Measurements from ENCODE around the gene C1orf56. TPM values are rescaled to one million over a fixed set of nuclear protein-coding genes. Genes with fewer than 3 reads are reported as not detected.

The C1orf56 gene
- total and polyA plus RNA-seq, 10 of the 15 experiments (the other 5 are each of a cell fraction or from before 2014, with no cell fraction given) = 0.22 to 15.5 (median 1.5) TPM

DNA sequence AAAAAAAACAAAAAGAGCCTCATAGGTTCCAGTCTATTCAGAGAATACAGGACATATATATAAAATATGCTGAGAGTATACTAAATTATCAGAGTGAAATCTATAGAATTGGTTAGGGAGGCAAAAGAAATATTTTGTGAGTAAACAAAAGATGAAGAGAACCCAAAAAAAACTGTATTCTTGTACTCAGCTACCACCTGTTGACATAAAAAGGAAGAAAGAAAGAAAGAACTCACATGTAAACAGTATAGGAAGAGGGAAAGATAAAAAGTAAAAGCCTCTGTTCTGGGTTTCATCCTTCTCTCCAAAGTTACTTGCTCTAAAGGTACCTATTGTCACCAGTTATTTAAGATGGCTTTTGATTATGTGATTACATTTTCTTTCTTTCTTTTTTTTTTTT is 21.1 kb upstream of the C1orf56 start:
- Histone ChIP-seq H3K4me1 (ENCODE audit: control insufficient read depth, insufficient read depth, low read length) (no peaks in the 10 kb centered on the region), H2AFZ (ENCODE audit: control insufficient read depth, low read depth, low read length) (no peak overlapping the region), H3K79me2 (ENCODE audit: control insufficient read depth, insufficient read depth, low read length) (no peaks in the 10 kb centered on the region), H3K27ac (ENCODE audit: control insufficient read depth, insufficient read depth) (no peak overlapping the region), H3K9me3 (replicated peaks; ENCODE audit: control insufficient read depth, insufficient read depth, low read length) (no peaks in the 10 kb centered on the region), H3K27me3 (replicated peaks in 1 of 2; ENCODE audit: control insufficient read depth in 2 of 2, insufficient read depth in 2 of 2, low read length in 1 of 2) (no peaks in the 10 kb centered on the region), H3K4me3 (no peak overlapping the region), H3K9ac (ENCODE audit: control insufficient read depth, insufficient read depth, low read length) (no peak overlapping the region), H3K36me3 (ENCODE audit: control insufficient read depth in 2 of 2, insufficient read depth in 2 of 2, low read length in 1 of 2) (peaks cover 5 to 6% of the 10 kb centered on the region in 2 experiments; a peak in 3 of 4 replicates), H3K4me2 (ENCODE audit: control insufficient read depth, insufficient read depth) (no peak overlapping the region), H4K20me1 (ENCODE audit: control insufficient read depth, insufficient read depth) (no peaks in the 10 kb centered on the region)
- SMC1A ChIA-PET (ENCODE audit: uncharacterized antibody, unreplicated experiment) = interaction anchor here (0.7 to 3.0 kb wide), 3 partner anchors 73 to 133 kb away, joined by 3 to 23 read pairs (median 18); partner anchors contain the start of gene TNFAIP8L2
- DNase-seq (ENCODE audit: low read depth, low spot score) = no peak
- ATAC-seq = no peak
- in situ Hi-C loops (cut with MboI) = no loop called here
- CTCF ChIA-PET = interaction anchor here (0.7 to 3.9 kb wide), 5 partner anchors 20 to 129 kb away, joined by 3 to 51 read pairs (median 26); partner anchors contain the start of genes C1orf56, MINDY1 and TNFAIP8L2
- no peak for FAIRE-seq
- BruUV-seq (replicated peaks) = no TSS peak
- intact Hi-C loops (cut with micrococcal nuclease; ENCODE audit: unreplicated experiment) = no loop called here
- POLR2A ChIA-PET = interaction anchor here (0.6 kb wide), 1 partner anchor 148 kb away, joined by 4 read pairs; no protein-coding TSS in a partner anchor
- TF ChIP-seq PML (IDR thresholded peaks at IDR 0.05; ENCODE audit: low read length) (no peak), EED (IDR thresholded peaks at IDR 0.05; ENCODE audit: low read depth) (no peak), POU2F2 (IDR thresholded peaks at IDR 0.05; ENCODE audit: borderline replicate concordance, low read depth, low read length) (no peak), EP300 (IDR thresholded peaks at IDR 0.05; ENCODE audit: borderline replicate concordance in 1 of 2, control insufficient read depth in 1 of 2, low read depth in 2 of 2, low read length in 2 of 2) (no peak), HDAC6 (IDR thresholded peaks at IDR 0.05; ENCODE audit: unreplicated experiment) (no peak), NR2C1 (IDR thresholded peaks at IDR 0.05) (no peak), MYB (IDR thresholded peaks at IDR 0.05; ENCODE audit: borderline replicate concordance, low read depth, low read length) (no peak), TAF1 (IDR thresholded peaks at IDR 0.05; ENCODE audit: borderline replicate concordance, low read depth, low read length) (no peak), CBX5 (IDR thresholded peaks at IDR 0.05; ENCODE audit: low read depth) (no peak), FOS (IDR thresholded peaks at IDR 0.05; ENCODE audit: borderline replicate concordance, extremely low read depth, insufficient read length) (no peak), SMARCA5 (IDR thresholded peaks at IDR 0.05) (no peak), TCF7 (IDR thresholded peaks at IDR 0.05; ENCODE audit: borderline replicate concordance) (no peak), SREBF2 (IDR thresholded peaks at IDR 0.05; ENCODE audit: low read length) (no peak), SUZ12 (IDR thresholded peaks at IDR 0.05; ENCODE audit: unreplicated experiment) (no peak)
- TF ChIP-seq, protein P1, sequence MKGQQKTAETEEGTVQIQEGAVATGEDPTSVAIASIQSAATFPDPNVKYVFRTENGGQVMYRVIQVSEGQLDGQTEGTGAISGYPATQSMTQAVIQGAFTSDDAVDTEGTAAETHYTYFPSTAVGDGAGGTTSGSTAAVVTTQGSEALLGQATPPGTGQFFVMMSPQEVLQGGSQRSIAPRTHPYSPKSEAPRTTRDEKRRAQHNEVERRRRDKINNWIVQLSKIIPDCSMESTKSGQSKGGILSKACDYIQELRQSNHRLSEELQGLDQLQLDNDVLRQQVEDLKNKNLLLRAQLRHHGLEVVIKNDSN (IDR thresholded peaks at IDR 0.05; ENCODE audit: borderline replicate concordance, extremely low read length, insufficient read depth, low read depth, low read length) = no peak
- TF ChIP-seq, protein P2, sequence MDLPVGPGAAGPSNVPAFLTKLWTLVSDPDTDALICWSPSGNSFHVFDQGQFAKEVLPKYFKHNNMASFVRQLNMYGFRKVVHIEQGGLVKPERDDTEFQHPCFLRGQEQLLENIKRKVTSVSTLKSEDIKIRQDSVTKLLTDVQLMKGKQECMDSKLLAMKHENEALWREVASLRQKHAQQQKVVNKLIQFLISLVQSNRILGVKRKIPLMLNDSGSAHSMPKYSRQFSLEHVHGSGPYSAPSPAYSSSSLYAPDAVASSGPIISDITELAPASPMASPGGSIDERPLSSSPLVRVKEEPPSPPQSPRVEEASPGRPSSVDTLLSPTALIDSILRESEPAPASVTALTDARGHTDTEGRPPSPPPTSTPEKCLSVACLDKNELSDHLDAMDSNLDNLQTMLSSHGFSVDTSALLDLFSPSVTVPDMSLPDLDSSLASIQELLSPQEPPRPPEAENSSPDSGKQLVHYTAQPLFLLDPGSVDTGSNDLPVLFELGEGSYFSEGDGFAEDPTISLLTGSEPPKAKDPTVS (IDR thresholded peaks at IDR 0.05; ENCODE audit: low read depth, low read length) = no peak
- RAD21 ChIA-PET (ENCODE audit: unreplicated experiment) = interaction anchor here (2.4 kb wide), 1 partner anchor 130 kb away, joined by 11 read pairs; the partner anchor contains the start of gene TNFAIP8L2

All from GM12878 (cell line).